Neural progenitor cell (in vitro differentiated cells): Measurements from ENCODE around the gene ATF7IP2. TPM values are rescaled to one million over a fixed set of nuclear protein-coding genes. Genes with fewer than 3 reads are reported as not detected.
A peak's percentile ranks its signal among the peaks of the same experiment; 100 is the strongest.
"Not testable (repeated sequence)": the region's sequence is repeated elsewhere in the genome, so short reads cannot be mapped to it uniquely, and the experiment has no call there.

ENCODE experiments used
- DNase-seq: peaks from one replicate; pipeline ENCODE4 v3.0.0-alpha.2; 2016; ENCODE audit warnings: low spot score
- H2AFZ ChIP-seq: fragments of 200-600 bp; sonication (generic); replicated peaks from 2 replicates; pipeline ENCODE4 v1.6.1; 2016; ENCODE audit warnings: antibody characterized with exemption
- H3F3A ChIP-seq: fragments of 200-600 bp; sonication (generic); 2 replicates; pipeline ENCODE4 v1.6.1; 2016; ENCODE audit warnings: antibody characterized with exemption, low read depth
- H3K27ac ChIP-seq: fragments of 200-600 bp; sonication (generic); 2 replicates; pipeline ENCODE4 v1.5.1; 2016; ENCODE audit warnings: mild to moderate bottlenecking
- H3K27me3 ChIP-seq: fragments of 200-600 bp; sonication (generic); 2 replicates; pipeline ENCODE4 v1.6.1; 2016; ENCODE audit warnings: mild to moderate bottlenecking, moderate library complexity
- H3K36me3 ChIP-seq: fragments of 200-600 bp; sonication (generic); 2 replicates; pipeline ENCODE4 v1.5.1; 2016
- H3K4me1 ChIP-seq: fragments of 200-600 bp; sonication (generic); 2 replicates; pipeline ENCODE4 v1.6.1; 2016; ENCODE audit warnings: mixed run types
- H3K4me2 ChIP-seq: fragments of 200-600 bp; sonication (generic); 2 replicates; pipeline ENCODE4 v1.6.1; 2016
- H3K4me3 ChIP-seq: fragments of 200-600 bp; sonication (generic); 2 replicates; pipeline ENCODE4 v1.5.1; 2016
- H3K79me2 ChIP-seq: fragments of 200-600 bp; sonication (generic); 2 replicates; pipeline ENCODE4 v1.6.1; 2016; ENCODE audit warnings: low read depth
- H3K9ac ChIP-seq: fragments of 200-600 bp; sonication (generic); 2 replicates; pipeline ENCODE4 v1.6.1; 2016
- H3K9me3 ChIP-seq: fragments of 200-600 bp; sonication (generic); 2 replicates; pipeline ENCODE4 v1.5.1; 2016; ENCODE audit warnings: low read depth
- H4K20me1 ChIP-seq: fragments of 200-600 bp; sonication (generic); 2 replicates; pipeline ENCODE4 v1.6.1; 2016; ENCODE audit warnings: low read depth
- H3K27ac Mint-ChIP-seq: 3 replicates; pipeline ENCODE4 v1.8.0; 2021; ENCODE audit warnings: mixed read lengths
- H3K27me3 Mint-ChIP-seq: 2 replicates; pipeline ENCODE4 v1.8.0; 2022; ENCODE audit warnings: low read depth, mild to moderate bottlenecking, inconsistent platforms, moderate library complexity, mixed read lengths; ENCODE audit not compliant: insufficient read depth
- H3K36me3 Mint-ChIP-seq: 3 replicates; pipeline ENCODE4 v1.8.0; 2021; ENCODE audit warnings: mixed read lengths
- H3K4me1 Mint-ChIP-seq: 3 replicates; pipeline ENCODE4 v1.8.0; 2021; ENCODE audit warnings: mixed read lengths
- H3K4me3 Mint-ChIP-seq: 3 replicates; pipeline ENCODE4 v1.8.0; 2021; ENCODE audit warnings: mild to moderate bottlenecking, moderate library complexity, mixed read lengths
- H3K9me3 Mint-ChIP-seq: 3 replicates; pipeline ENCODE4 v1.8.0; 2020; ENCODE audit warnings: mixed read lengths
- EZH2 ChIP-seq: fragments of 200-600 bp; sonication (generic); IDR thresholded peaks from 2 replicates; pipeline ENCODE4 v1.6.1; 2017; ENCODE audit warnings: antibody characterized with exemption, mild to moderate bottlenecking, moderate library complexity
- EZH2phosphoT487 ChIP-seq: fragments of 200-600 bp; sonication (generic); IDR thresholded peaks from 2 replicates; pipeline ENCODE4 v1.6.1; 2017; ENCODE audit warnings: antibody characterized with exemption
- total RNA-seq: library from RNA; depleted of rRNA; stranded (reverse); fragments of >200 nt; gene quantifications from 2 replicates; pipeline ENCODE4 v1.2.3, GENCODE V29; 2015; ENCODE audit warnings: low replicate concordance
- TF ChIP-seq, protein P1 (sequence below): fragments of 200-600 bp; sonication (generic); IDR thresholded peaks from 2 replicates; pipeline ENCODE4 v1.5.1; 2017; ENCODE audit warnings: antibody characterized with exemption, mild to moderate bottlenecking

The ATF7IP2 gene
- total RNA-seq, 1 donor from 2014 or later = 31.0 TPM

DNA sequence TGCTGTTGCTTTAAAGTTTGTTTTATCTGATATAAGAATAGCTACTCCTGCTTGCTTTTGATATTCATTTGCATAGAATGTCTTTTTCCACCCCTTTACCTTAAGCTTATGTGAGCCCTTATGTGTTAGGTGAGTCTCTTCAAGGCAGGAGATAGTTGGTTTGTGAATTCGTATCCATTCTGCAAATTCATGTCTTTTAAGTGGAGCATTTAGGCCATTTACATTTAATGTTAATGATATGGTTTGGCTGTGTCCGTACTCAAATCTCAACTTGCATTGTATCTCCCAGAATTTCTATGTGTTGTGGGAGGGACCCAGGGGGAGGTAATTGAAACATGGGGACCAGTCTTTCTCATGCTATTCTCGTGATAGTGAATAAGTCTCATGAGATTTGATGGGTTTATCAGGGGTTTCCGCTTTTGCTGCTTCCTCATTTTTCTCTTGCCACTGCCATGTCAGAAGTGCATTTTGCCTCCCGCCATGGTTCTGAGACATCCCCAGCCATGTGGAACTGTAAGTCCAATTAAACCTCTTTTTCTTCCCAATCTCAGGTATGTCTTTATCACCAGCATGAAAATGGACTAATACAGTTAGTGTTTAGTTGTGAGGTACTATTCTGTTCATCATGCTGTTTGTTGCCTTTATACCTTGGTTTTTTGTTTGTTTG, 27.2 kb downstream of the ATF7IP2 start:
- no peaks in the 10 kb centered on the region for H3K4me1 ChIP-seq
- Mint-ChIP-seq H3K27me3 (no peaks in the 10 kb centered on the region), H3K36me3 (peaks cover 32% of the 10 kb centered on the region), H3K4me3 (no peak overlapping the region), H3K27ac (no peak overlapping the region), H3K9me3 (peaks cover 84% of the 10 kb centered on the region), H3K4me1 (no peaks in the 10 kb centered on the region)
- TF ChIP-seq EZH2phosphoT487 = no peak
- TF ChIP-seq, protein P1, sequence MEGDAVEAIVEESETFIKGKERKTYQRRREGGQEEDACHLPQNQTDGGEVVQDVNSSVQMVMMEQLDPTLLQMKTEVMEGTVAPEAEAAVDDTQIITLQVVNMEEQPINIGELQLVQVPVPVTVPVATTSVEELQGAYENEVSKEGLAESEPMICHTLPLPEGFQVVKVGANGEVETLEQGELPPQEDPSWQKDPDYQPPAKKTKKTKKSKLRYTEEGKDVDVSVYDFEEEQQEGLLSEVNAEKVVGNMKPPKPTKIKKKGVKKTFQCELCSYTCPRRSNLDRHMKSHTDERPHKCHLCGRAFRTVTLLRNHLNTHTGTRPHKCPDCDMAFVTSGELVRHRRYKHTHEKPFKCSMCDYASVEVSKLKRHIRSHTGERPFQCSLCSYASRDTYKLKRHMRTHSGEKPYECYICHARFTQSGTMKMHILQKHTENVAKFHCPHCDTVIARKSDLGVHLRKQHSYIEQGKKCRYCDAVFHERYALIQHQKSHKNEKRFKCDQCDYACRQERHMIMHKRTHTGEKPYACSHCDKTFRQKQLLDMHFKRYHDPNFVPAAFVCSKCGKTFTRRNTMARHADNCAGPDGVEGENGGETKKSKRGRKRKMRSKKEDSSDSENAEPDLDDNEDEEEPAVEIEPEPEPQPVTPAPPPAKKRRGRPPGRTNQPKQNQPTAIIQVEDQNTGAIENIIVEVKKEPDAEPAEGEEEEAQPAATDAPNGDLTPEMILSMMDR = no peak
- no peak for TF ChIP-seq EZH2
- DNase-seq = no peak
- H3K4me2 ChIP-seq = no peak overlapping the region
- peaks cover 23% of the 10 kb centered on the region for H3K36me3 ChIP-seq
- no peak overlapping the region for H3K9ac ChIP-seq
- H4K20me1 ChIP-seq = no peaks in the 10 kb centered on the region
- no peaks in the 10 kb centered on the region for H3F3A ChIP-seq
- no peak overlapping the region for H2AFZ ChIP-seq
- H3K9me3 ChIP-seq = peaks cover 25% of the 10 kb centered on the region
- H3K79me2 ChIP-seq = peaks cover 53% of the 10 kb centered on the region
- H3K4me3 ChIP-seq = no peak overlapping the region
- H3K27ac ChIP-seq = no peak overlapping the region
- no peaks in the 10 kb centered on the region for H3K27me3 ChIP-seq

DNA sequence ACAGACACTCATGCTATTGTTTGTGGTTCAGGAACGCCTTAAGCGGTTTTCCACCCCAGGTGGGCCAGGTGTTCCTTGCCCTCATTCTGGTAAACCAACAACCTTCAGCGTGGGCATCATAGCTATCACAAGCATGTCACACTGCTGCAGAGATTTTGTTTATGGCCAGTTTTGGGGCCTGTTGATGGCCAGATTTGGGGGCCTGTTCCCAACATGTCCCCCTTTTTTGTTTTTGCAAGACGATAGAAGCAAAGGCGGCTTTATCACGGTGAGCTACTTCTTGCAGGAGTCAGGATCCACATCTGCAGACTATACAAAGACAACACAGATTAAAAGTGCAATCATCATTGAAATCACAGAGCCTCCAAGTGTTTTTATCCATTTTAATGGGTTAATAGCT, 32.3 kb downstream of the ATF7IP2 start:
- H3K4me3 ChIP-seq, DNase-seq, H3F3A ChIP-seq, H3K4me3 Mint-ChIP-seq, H3K27ac Mint-ChIP-seq, H3K4me2 ChIP-seq, H3K9ac ChIP-seq, H3K27ac ChIP-seq, H4K20me1 ChIP-seq, H3K27me3 Mint-ChIP-seq, H2AFZ ChIP-seq, H3K27me3 ChIP-seq, H3K4me1 ChIP-seq, H3K4me1 Mint-ChIP-seq: not testable (repeated sequence)
- H3K9me3 ChIP-seq = peaks cover 25% of the 10 kb centered on the region
- peaks cover 41% of the 10 kb centered on the region for H3K36me3 Mint-ChIP-seq
- peaks cover 23% of the 10 kb centered on the region for H3K36me3 ChIP-seq
- H3K9me3 Mint-ChIP-seq = peaks cover 52% of the 10 kb centered on the region
- peaks cover 13% of the 10 kb centered on the region for H3K79me2 ChIP-seq

DNA sequence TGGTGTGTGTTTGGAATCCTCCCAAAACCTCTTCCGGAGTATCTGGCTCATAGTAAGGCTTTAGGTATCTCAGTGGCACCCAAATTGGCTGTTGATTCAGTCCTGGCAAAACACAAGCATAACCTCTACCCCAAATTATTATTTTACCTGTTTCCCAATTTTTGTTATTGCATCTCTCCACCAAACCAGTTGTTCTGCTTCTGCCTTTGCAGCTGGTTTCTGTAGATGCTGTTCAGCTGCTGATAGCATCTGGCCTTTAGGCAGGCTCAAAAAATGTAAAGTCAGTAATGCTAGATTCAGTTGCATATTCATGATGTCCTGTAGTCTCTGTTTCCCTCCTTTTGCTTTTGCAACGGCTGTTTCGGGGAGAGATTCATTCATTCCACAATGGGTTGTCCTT, 33.8 kb downstream of the ATF7IP2 start:
- H3K79me2 ChIP-seq = peaks cover 5% of the 10 kb centered on the region
- peaks cover 9% of the 10 kb centered on the region for H3K4me1 ChIP-seq
- no peak overlapping the region for H3K4me3 ChIP-seq
- Mint-ChIP-seq H3K36me3 (peaks cover 32% of the 10 kb centered on the region), H3K27ac (no peak overlapping the region), H3K4me3 (peak overlapping the region; percentile 7), H3K4me1 (no peaks in the 10 kb centered on the region), H3K27me3 (no peaks in the 10 kb centered on the region), H3K9me3 (peaks cover 39% of the 10 kb centered on the region)
- no peak overlapping the region for H3K9ac ChIP-seq
- peaks cover 23% of the 10 kb centered on the region for H3K36me3 ChIP-seq
- no peak overlapping the region for H3K4me2 ChIP-seq
- peaks cover 25% of the 10 kb centered on the region for H3K9me3 ChIP-seq
- H3K27me3 ChIP-seq = no peaks in the 10 kb centered on the region
- no peaks in the 10 kb centered on the region for H3F3A ChIP-seq
- H2AFZ ChIP-seq = no peak overlapping the region
- H3K27ac ChIP-seq = no peak overlapping the region
- H4K20me1 ChIP-seq = no peaks in the 10 kb centered on the region
- no peak for DNase-seq
- TF ChIP-seq EZH2phosphoT487 (no peak), EZH2 (no peak)
- TF ChIP-seq, protein P1 = no peak

DNA sequence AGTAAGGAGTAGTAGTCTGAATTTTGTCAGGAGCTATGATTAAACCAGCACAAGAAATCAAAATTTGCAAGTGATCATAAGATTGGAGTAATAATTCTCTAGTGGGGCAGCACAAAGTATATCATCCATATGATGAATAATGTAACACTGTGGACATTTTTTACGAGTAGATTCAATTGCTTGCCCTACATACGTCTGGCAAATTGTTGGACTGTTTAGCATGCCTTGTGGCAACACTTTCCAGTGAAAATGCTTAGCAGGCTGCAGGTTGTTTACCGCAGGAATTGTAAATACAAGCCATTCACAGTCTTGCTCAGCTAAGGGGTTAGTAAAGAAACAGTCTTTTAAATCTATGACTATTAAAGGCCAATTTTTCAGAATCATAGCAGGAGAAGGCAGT, 35.7 kb downstream of the ATF7IP2 start:
- H4K20me1 ChIP-seq = no peaks in the 10 kb centered on the region
- H2AFZ ChIP-seq = no peak overlapping the region
- peaks cover 22% of the 10 kb centered on the region for H3K9me3 Mint-ChIP-seq
- TF ChIP-seq EZH2phosphoT487 (no peak), EZH2 (no peak)
- TF ChIP-seq, protein P1 = no peak
- H3F3A ChIP-seq = no peaks in the 10 kb centered on the region
- no peak overlapping the region for H3K27ac Mint-ChIP-seq
- DNase-seq = no peak
- peaks cover 13% of the 10 kb centered on the region for H3K36me3 ChIP-seq
- no peaks in the 10 kb centered on the region for H3K27me3 Mint-ChIP-seq
- no peaks in the 10 kb centered on the region for H3K27me3 ChIP-seq
- no peaks in the 10 kb centered on the region for H3K79me2 ChIP-seq
- H3K4me1 ChIP-seq = peaks cover 9% of the 10 kb centered on the region
- H3K4me3 ChIP-seq = no peak overlapping the region
- H3K9me3 ChIP-seq = peaks cover 8% of the 10 kb centered on the region
- H3K4me3 Mint-ChIP-seq = no peak overlapping the region
- peaks cover 19% of the 10 kb centered on the region for H3K36me3 Mint-ChIP-seq
- no peak overlapping the region for H3K27ac ChIP-seq
- H3K4me1 Mint-ChIP-seq = no peaks in the 10 kb centered on the region
- H3K4me2 ChIP-seq = no peak overlapping the region
- no peak overlapping the region for H3K9ac ChIP-seq
